A549 treated with CORT108297 at 1 μM for 4 hours (cell line): ENCODE measurements around the gene RORC. TPM values are rescaled to one million over a fixed set of nuclear protein-coding genes. Genes with fewer than 3 reads are reported as not detected.

ENCODE experiments used
- total RNA-seq: library from RNA; stranded (reverse); fragments of 200-300 nt; extraction: Qiagen RNA extraction; gene quantifications from 5 replicates; pipeline ENCODE4 v1.2.3, GENCODE V29; 2022

RORC gene
- 0.03 to 0.06 TPM (median 0.04 TPM) in 4 of 5 replicates, not detected in the other for total RNA-seq

DNA sequence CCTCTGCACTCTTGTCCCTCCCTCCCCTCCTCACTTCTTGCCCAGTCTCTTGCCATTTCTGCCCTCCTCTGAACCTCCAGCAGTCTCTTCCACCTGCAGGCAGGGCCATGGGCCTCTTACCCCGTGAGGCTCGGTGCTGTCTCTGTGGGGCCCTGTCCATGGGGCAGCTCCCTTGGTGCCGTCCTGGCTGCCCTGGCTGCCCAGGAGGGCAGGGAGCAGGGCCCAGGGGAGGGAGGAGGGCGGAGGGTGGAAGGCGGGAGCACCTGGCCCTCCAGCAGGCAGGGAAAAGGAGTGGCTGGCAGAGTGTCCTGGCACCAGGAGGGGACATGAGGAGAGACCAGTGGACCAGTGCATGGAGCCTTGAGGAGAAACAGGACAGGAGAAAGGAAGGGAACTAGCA lies at the start of gene RORC:
RORC (minus strand) TSS at position 198 of the 400 bp plus-strand sequence; CDS start at position 160, 38 bp downstream.

GRCh38 chr1:151853411-151853943 lies 21.9 kb upstream of the RORC start, which contains the start of gene THEM5:
Gene THEM5, minus strand, starts transcription at chr1:151853712. Its CDS starts 147 bp downstream, at chr1:151853565.

DNA sequence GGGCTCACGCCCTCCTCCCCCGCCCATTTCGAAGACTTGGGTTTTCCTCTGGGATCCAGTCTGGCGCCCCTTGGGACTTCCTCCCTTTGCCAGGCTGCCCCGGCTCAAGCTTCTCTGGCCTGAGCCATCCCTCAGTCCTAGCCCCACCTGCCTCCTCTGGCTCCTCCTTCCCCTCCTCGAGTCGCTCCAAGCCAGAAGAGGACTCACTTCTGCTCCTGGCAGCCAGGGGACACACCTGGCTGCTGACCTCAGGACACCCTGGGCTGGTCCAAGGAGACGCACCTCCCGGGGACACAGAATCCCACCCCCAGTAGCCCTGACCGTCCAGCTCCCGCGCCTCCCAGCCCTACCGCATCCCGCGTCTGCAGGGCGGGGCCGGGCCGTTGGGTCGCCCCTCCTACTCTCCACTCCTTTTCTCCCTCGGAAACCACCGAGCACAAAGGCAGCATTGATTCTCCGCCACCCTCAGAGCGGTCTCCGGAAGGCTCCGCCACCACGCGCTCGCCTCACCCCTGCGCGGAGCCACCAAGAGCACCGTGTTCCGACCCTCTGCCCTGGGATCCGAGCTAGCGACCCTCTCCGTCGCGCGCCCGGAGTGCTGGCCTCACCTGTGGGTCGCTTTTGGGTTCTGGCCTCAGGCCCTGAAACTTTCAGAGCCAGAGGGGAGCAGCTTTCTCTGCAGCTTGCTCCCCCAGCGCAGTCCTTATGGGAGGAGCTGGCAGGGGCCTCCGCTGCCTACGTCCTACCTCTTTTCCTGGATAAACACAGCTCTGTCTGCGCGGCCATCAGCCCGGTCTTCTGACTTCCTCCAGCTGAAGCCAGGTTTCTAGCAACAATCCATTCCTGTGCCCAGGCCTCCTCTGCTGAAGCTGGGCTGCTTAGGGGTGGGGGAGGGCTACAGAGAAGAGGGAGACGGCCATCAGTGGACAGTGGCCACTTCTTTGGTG lies 8.1 kb upstream of the RORC start, which contains the start of gene C2CD4D:
C2CD4D (minus strand) TSS at position 364 of the 947 bp plus-strand sequence. CDS start 831 bp downstream, outside the sequence.

DNA sequence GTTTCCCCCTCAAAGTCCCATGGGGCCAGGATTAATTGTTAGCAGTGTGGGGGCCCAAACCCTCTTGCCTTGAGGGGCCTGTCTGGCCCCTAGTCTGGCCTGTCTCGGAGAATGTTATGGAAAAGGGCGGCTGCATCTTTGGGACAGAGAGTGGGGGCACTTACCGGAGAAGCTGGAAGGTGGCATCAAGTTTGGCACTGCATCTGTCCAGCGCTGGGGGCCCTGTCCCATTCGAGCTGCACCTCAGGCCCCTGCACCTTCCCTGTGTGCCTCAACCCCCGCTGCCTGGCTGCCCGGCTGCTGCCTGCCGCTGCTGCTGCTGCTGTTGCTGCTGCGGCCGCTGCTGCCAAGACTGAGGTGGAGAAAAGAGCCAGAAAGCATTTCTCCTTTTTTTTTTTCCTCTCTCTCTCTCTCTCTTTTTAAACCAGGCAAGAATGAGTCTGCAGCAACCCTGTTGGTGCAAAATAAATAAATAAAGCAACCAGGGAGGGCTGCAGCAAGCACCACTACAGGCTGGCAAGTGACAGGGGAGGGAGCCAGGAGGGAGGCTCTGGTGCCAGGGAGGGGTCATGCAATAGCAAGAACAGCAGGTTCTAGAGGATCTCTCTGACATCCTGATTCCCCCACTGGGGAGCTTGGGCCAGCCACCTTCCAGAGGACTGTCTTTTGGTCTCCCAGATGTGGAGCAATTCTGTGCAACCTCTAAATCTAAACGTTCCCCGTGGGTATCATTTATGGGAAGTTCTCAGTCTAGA lies 26.4 kb downstream of the RORC start, which contains the start of gene LINGO4:
LINGO4 (minus strand) TSS at position 354 of the 755 bp plus-strand sequence. CDS start 2,715 bp downstream, outside the sequence.

DNA sequence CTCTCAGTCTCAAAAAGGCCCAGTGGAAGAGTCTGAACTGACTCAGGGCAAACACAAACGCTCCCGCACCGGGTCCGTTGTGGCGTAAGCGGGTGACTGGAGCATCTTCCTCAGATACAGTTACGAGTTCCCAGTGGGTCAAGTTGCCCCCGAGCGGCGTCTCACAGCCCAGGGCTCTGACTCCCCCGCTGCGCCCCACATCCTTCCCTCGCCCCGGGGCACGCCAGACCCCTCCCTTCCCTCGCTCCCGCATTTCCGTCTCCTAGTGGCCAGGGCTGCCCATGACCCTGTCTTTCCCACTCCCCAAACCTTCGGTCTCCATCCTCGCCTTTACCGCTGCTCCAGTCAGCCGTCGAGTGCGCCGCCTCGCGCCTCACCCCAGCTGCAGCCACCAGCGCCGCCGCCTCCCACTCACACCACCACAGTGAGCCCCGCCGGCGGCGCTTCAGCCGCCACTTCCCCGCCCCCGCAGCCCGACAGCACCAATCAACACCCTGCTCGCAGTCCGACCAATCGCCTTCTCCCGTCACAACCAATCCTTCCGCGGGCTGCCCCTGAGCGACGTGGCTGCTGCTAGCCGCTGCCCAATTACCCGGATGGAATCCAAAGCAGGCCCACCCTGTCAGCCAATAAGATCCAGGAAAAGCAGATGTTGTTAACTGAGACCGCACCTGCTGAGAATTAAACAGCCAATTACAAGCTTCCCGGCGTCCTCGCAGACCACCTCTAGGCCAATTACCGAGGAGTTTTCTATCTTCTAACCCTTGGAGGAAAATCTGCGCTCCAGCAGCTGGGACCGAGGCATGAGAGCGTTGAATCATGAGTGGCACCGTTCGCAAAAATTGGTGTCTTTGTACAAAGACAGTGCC lies 41.3 kb downstream of the RORC start, which contains the start of gene TDRKH:
TDRKH (minus strand) TSS at position 430 of the 869 bp plus-strand sequence. CDS start 7,478 bp downstream, outside the sequence.

DNA sequence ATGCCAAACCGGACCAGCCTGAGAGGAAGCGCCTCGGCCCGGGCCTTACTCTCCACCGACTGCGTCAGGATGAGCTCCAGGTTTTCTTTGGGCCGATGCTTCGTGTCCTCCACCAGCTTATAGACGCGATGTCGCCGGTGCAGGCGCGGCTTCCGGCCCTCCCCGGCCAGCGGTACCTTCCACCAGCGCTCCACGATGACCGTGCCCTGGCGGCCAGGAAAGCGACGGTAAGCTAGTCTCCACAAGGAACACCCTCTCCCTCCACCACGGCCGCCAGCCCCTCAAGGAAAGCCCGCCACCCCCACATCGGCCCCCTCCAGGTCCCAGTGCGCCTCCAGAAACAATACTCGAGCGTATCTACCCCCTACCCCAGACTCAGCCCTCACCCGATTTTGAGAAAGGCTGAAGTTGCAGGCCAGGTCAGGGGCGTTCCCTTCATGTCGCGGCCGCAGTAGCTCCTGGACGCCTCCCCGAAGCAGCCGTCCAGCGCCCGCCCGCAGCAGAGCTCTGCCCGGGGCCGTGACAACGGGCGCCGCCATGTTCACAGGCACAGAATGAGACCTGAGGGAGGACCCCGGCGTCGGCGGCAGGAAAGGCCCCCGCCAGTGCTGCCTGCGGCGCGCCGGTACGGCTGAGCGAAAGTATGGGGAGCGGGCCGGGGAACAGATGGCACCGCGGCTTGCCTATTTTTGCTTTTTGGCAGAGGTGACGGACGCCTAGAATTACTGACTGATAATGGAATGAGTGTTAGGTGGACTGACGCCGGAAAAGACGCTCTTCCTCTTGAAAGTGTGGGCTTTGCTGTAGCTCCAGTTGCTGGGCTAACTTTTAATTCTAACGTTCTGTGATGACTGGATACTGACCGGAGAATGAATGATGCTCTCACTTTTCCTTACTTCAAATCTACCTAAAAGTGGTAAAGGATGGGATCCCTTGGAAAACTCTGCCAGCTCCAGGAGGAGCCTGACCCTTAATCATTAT lies 68.4 kb downstream of the RORC start, which contains the start of gene MRPL9:
MRPL9 (minus strand) TSS at position 556 of the 981 bp plus-strand sequence; CDS start at position 539, 17 bp downstream.

Other genes starting within 250 kb of the RORC start
- gene SNX27, start 219.8 kb downstream of the RORC start, total RNA-seq, result 6.4 to 10.1 TPM (median 7.0 TPM) in 5 replicates
- gene CELF3, start 115.0 kb downstream of the RORC start, total RNA-seq, result 0.04 TPM in 1 of 5 replicates, not detected in the others
- 0.27 TPM in 1 of 5 replicates, not detected in the others for gene RIIAD1, start 110.3 kb downstream of the RORC start, total RNA-seq
- 75.9 to 89.3 TPM (median 84.8 TPM) in 5 replicates for gene MRPL9, start 68.3 kb downstream of the RORC start, total RNA-seq
- 5.5 to 6.3 TPM (median 6.1 TPM) in 5 replicates for gene TDRKH, start 41.3 kb downstream of the RORC start, total RNA-seq
- not detected in 5 replicates for gene LINGO4, start 26.4 kb downstream of the RORC start, total RNA-seq
- not detected in 5 replicates for gene C2CD4D, start 8.0 kb upstream of the RORC start, total RNA-seq
- gene THEM5, start 21.9 kb upstream of the RORC start, total RNA-seq, result not detected in 5 replicates
- 12.2 to 13.7 TPM (median 13.4 TPM) in 5 replicates for gene THEM4, start 77.7 kb upstream of the RORC start, total RNA-seq
- 1,898 to 2,089 TPM (median 2,074 TPM) in 5 replicates for gene S100A10, start 162.1 kb upstream of the RORC start, total RNA-seq
- gene S100A11, start 205.2 kb upstream of the RORC start, total RNA-seq, result 1,747 to 1,911 TPM (median 1,855 TPM) in 5 replicates